K562 (cell line): ENCODE measurements around the gene ENDOG.
"Not testable (repeated sequence)": the region's sequence is repeated elsewhere in the genome, so short reads cannot be mapped to it uniquely, and the experiment has no call there.

ENCODE experiments used
- CBFB ChIP-seq: sonication (generic); formaldehyde crosslinking; IDR thresholded peaks from 2 replicates; pipeline ENCODE4 v1.4.0; 2020; ENCODE audit warnings: mild to moderate bottlenecking, missing genetic modification reagents
- EZH2 ChIP-seq: IDR thresholded peaks from 2 replicates; pipeline ENCODE4 v1.6.1; 2012; ENCODE audit warnings: low read depth, mild to moderate bottlenecking, inconsistent platforms, low read length, borderline replicate concordance
- HBP1 ChIP-seq: fragments of 450-650 bp; formaldehyde crosslinking; IDR thresholded peaks from 2 replicates; pipeline ENCODE4 v1.4.0; 2022; ENCODE audit warnings: missing genetic modification characterization
- MTA1 ChIP-seq: fragments of 450-650 bp; IDR thresholded peaks from 2 replicates; pipeline ENCODE4 v1.6.1; 2017; ENCODE audit warnings: borderline replicate concordance
- SIN3A ChIP-seq, 2 experiments: fragments of 150-350 bp in 1 of 2; IDR thresholded peaks; 2 replicates each; pipeline ENCODE4 v1.6.1; 2011 to 2016; ENCODE audit warnings: borderline replicate concordance in 2 of 2, low read depth in 2 of 2, low read length in 2 of 2, mild to moderate bottlenecking in 2 of 2, moderate library complexity in 2 of 2; ENCODE audit not compliant: control insufficient read depth in 1 of 2
- ZNF143 ChIP-seq: sonication (generic); formaldehyde crosslinking; IDR thresholded peaks from 2 replicates; pipeline ENCODE4 v1.9.0; 2022; ENCODE audit warnings: mild to moderate bottlenecking, missing genetic modification reagents
- ZNF274 ChIP-seq: IDR thresholded peaks from 2 replicates; pipeline ENCODE4 v1.6.1; 2011; ENCODE audit warnings: low read depth, mild to moderate bottlenecking, low read length, moderate library complexity, borderline replicate concordance

GRCh38 chr9:128851024-128851423 lies 32.7 kb downstream of the ENDOG start:
- not testable (repeated sequence) for TF ChIP-seq EZH2; MTA1; HBP1; ZNF143 (CRISPR knock-in tag); ZNF274; SIN3A (IDR thresholded peaks at IDR 0.05; ENCODE audit: borderline replicate concordance in 2 of 2, control insufficient read depth in 1 of 2, low read depth in 2 of 2, low read length in 2 of 2); CBFB (CRISPR knock-in tag)
